ENCODE data around the gene TMED7.

- TF ChIP-seq CTCF (IDR thresholded peaks at IDR 0.05) (no peak), POLR2A (IDR thresholded peaks at IDR 0.05) (no peak)
Observed at GRCh38 chr5:115626445-115626823, 598 bp upstream of the TMED7 start.

Data from testis (tissue), 2 donors.